ENCODE measurements around the gene KLK10. TPM values are rescaled to one million over a fixed set of nuclear protein-coding genes. Genes with fewer than 3 reads are reported as not detected.

Gene KLK10
- total RNA-seq, 1 experiment from 2014 or later: 3.2 TPM

DNA sequence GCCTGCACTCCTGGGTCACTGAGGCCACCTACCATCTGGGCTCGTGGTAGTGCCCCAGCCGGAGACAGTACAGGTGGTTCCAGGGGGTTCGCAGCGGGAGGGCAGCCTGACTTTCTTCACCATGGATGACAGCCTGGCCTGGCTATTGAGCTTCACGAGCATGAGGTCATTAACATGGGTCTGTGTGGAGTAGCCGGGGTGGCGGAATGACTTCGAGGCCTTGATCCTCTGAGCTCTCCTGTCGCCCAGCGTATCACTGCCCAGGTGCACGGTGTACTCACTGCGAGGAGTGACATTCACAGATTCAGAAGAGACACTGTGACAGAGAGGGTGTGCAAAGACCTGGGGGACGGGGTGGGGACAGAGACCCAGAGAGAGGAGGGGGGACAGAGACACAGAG lies 39.3 kb downstream of the KLK10 start (continued):
- TF ChIP-seq ARID4B (CRISPR knock-in tag; IDR thresholded peaks at IDR 0.05; ENCODE audit: borderline replicate concordance) (no peak), NFATC4 (CRISPR knock-in tag; IDR thresholded peaks at IDR 0.05) (no peak)
- TF ChIP-seq, protein P1, sequence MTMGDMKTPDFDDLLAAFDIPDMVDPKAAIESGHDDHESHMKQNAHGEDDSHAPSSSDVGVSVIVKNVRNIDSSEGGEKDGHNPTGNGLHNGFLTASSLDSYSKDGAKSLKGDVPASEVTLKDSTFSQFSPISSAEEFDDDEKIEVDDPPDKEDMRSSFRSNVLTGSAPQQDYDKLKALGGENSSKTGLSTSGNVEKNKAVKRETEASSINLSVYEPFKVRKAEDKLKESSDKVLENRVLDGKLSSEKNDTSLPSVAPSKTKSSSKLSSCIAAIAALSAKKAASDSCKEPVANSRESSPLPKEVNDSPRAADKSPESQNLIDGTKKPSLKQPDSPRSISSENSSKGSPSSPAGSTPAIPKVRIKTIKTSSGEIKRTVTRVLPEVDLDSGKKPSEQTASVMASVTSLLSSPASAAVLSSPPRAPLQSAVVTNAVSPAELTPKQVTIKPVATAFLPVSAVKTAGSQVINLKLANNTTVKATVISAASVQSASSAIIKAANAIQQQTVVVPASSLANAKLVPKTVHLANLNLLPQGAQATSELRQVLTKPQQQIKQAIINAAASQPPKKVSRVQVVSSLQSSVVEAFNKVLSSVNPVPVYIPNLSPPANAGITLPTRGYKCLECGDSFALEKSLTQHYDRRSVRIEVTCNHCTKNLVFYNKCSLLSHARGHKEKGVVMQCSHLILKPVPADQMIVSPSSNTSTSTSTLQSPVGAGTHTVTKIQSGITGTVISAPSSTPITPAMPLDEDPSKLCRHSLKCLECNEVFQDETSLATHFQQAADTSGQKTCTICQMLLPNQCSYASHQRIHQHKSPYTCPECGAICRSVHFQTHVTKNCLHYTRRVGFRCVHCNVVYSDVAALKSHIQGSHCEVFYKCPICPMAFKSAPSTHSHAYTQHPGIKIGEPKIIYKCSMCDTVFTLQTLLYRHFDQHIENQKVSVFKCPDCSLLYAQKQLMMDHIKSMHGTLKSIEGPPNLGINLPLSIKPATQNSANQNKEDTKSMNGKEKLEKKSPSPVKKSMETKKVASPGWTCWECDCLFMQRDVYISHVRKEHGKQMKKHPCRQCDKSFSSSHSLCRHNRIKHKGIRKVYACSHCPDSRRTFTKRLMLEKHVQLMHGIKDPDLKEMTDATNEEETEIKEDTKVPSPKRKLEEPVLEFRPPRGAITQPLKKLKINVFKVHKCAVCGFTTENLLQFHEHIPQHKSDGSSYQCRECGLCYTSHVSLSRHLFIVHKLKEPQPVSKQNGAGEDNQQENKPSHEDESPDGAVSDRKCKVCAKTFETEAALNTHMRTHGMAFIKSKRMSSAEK (CRISPR knock-in tag; IDR thresholded peaks at IDR 0.05; ENCODE audit: borderline replicate concordance): no peak

- no peak for ATAC-seq
- DNase-seq (ENCODE audit: low spot score): no peak
- POLR2A ChIA-PET: no interaction called here
- Mint-ChIP-seq H3K27me3 (ENCODE audit: low read depth) (peaks cover 34% of the 10 kb centered on the region), H3K27ac (no peak overlapping the region), H3K9me3 (peaks cover 4% of the 10 kb centered on the region), H3K36me3 (no peaks in the 10 kb centered on the region), H3K4me3 (no peak overlapping the region), H3K4me1 (peaks cover 39% of the 10 kb centered on the region)
- CTCF ChIA-PET: interaction anchor here (0.7 to 1.2 kb wide), 7 partner anchors 17 to 255 kb away, joined by 3 to 4 read pairs (median 3); partner anchors contain the start of gene KLK8
- no peak for TF ChIP-seq CDX4 (CRISPR knock-in tag; IDR thresholded peaks at IDR 0.05; ENCODE audit: borderline replicate concordance)
- TF ChIP-seq, protein P2, sequence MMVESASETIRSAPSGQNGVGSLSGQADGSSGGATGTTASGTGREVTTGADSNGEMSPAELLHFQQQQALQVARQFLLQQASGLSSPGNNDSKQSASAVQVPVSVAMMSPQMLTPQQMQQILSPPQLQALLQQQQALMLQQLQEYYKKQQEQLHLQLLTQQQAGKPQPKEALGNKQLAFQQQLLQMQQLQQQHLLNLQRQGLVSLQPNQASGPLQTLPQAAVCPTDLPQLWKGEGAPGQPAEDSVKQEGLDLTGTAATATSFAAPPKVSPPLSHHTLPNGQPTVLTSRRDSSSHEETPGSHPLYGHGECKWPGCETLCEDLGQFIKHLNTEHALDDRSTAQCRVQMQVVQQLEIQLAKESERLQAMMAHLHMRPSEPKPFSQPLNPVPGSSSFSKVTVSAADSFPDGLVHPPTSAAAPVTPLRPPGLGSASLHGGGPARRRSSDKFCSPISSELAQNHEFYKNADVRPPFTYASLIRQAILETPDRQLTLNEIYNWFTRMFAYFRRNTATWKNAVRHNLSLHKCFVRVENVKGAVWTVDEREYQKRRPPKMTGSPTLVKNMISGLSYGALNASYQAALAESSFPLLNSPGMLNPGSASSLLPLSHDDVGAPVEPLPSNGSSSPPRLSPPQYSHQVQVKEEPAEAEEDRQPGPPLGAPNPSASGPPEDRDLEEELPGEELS (CRISPR knock-in tag; IDR thresholded peaks at IDR 0.05): no peak
- TF ChIP-seq NR2C2 (CRISPR knock-in tag; IDR thresholded peaks at IDR 0.05): no peak
- TF ChIP-seq AFF4 (CRISPR knock-in tag; IDR thresholded peaks at IDR 0.05; ENCODE audit: borderline replicate concordance): no peak
- no peak for TF ChIP-seq SP1 (CRISPR knock-in tag; conservative IDR thresholded peaks at IDR 0.05)
- TF ChIP-seq ATF3 (CRISPR knock-in tag; conservative IDR thresholded peaks at IDR 0.05): no peak
- no peak for TF ChIP-seq ZNF263 (CRISPR knock-in tag; IDR thresholded peaks at IDR 0.05; ENCODE audit: low read depth)
- no peak for TF ChIP-seq MYBL2 (CRISPR knock-in tag; IDR thresholded peaks at IDR 0.05)
- TF ChIP-seq MXD4 (CRISPR knock-in tag; IDR thresholded peaks at IDR 0.05; ENCODE audit: borderline replicate concordance): no peak
- no peak for TF ChIP-seq GTF2I (CRISPR knock-in tag; conservative IDR thresholded peaks at IDR 0.05)
- TF ChIP-seq SOX15 (CRISPR knock-in tag; IDR thresholded peaks at IDR 0.05): no peak
- no peak for TF ChIP-seq E2F4 (CRISPR knock-in tag; IDR thresholded peaks at IDR 0.05; ENCODE audit: borderline replicate concordance, low read depth)
- TF ChIP-seq, protein P3, sequence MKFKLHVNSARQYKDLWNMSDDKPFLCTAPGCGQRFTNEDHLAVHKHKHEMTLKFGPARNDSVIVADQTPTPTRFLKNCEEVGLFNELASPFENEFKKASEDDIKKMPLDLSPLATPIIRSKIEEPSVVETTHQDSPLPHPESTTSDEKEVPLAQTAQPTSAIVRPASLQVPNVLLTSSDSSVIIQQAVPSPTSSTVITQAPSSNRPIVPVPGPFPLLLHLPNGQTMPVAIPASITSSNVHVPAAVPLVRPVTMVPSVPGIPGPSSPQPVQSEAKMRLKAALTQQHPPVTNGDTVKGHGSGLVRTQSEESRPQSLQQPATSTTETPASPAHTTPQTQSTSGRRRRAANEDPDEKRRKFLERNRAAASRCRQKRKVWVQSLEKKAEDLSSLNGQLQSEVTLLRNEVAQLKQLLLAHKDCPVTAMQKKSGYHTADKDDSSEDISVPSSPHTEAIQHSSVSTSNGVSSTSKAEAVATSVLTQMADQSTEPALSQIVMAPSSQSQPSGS (CRISPR knock-in tag; IDR thresholded peaks at IDR 0.05; ENCODE audit: borderline replicate concordance, low read depth): no peak
These were observed 39.8 kb downstream of the KLK10 start for GRCh38 chr19:50979758-50980157.

Data from WTC11 (cell line).